HUDEP-2 (cell line): Measurements from ENCODE around the gene COL4A2.
"Not testable (repeated sequence)": the region's sequence is repeated elsewhere in the genome, so short reads cannot be mapped to it uniquely, and the experiment has no call there.

Source experiments
- DNase-seq, 76 experiments: peaks; one replicate each; lab custom pipeline; 2025; ENCODE audit not compliant: unreplicated experiment in 76 of 76; lab: John Stamatoyannopoulos, UW

The COL4A2 gene

GRCh38 chr13:110319774-110320509, 12.9 kb downstream of the COL4A2 start:
- no peak for DNase-seq

- DNase-seq, result no peak
Measured at GRCh38 chr13:110320645-110321044, 13.6 kb downstream of the COL4A2 start.

- DNase-seq, result not testable (repeated sequence)
Measured at GRCh38 chr13:110321573-110321972, 14.5 kb downstream of the COL4A2 start.

- DNase-seq, result no peak
Measured at GRCh38 chr13:110322126-110322827, 15.2 kb downstream of the COL4A2 start.

GRCh38 chr13:110322828-110323171, 15.7 kb downstream of the COL4A2 start:
- DNase-seq, result no peak

- no peak for DNase-seq
Measured at GRCh38 chr13:110323172-110323891, 16.2 kb downstream of the COL4A2 start.

GRCh38 chr13:110324026-110324749, 17.1 kb downstream of the COL4A2 start:
- DNase-seq, result no peak

- DNase-seq, result peak in 2 of 76 experiments; percentile 1 to 2
Measured at GRCh38 chr13:110326263-110326904, 19.3 kb downstream of the COL4A2 start.

- no peak for DNase-seq
Measured at GRCh38 chr13:110327051-110327721, 20.1 kb downstream of the COL4A2 start.

- no peak for DNase-seq
Measured at GRCh38 chr13:110328573-110328972, 21.5 kb downstream of the COL4A2 start.

GRCh38 chr13:110329258-110329657, 22.2 kb downstream of the COL4A2 start:
- no peak for DNase-seq

GRCh38 chr13:110329798-110330461, 22.8 kb downstream of the COL4A2 start:
- DNase-seq, result no peak

GRCh38 chr13:110330491-110331011, 23.5 kb downstream of the COL4A2 start:
- DNase-seq, result no peak

- DNase-seq, result no peak
Measured at GRCh38 chr13:110331362-110331761, 24.3 kb downstream of the COL4A2 start.

- no peak for DNase-seq
Measured at GRCh38 chr13:110332750-110333149, 25.7 kb downstream of the COL4A2 start.

GRCh38 chr13:110333837-110334236, 26.8 kb downstream of the COL4A2 start:
- no peak for DNase-seq

GRCh38 chr13:110334256-110334655, 27.2 kb downstream of the COL4A2 start:
- DNase-seq, result no peak

GRCh38 chr13:110334841-110335490, 27.9 kb downstream of the COL4A2 start:
- no peak for DNase-seq

- no peak for DNase-seq
Measured at GRCh38 chr13:110336108-110336507, 29.0 kb downstream of the COL4A2 start.
